ACC112 (cell line): ENCODE results near the gene UBXN7.
A peak's percentile ranks its signal among the peaks of the same experiment; 100 is the strongest.
"Not testable (repeated sequence)": the region's sequence is repeated elsewhere in the genome, so short reads cannot be mapped to it uniquely, and the experiment has no call there.

Experiments
- H2AFZ ChIP-seq: fragments of 200-600 bp; sonication (generic); one replicate; pipeline ENCODE4 v1.6.0; 2017; ENCODE audit warnings: antibody characterized with exemption, low read length; ENCODE audit not compliant: unreplicated experiment
- H3K27ac ChIP-seq: fragments of 200-600 bp; sonication (generic); 2 replicates; pipeline ENCODE4 v1.5.1; 2014; ENCODE audit warnings: low read depth, mild to moderate bottlenecking, antibody characterized with exemption, low read length, moderate library complexity
- H3K27me3 ChIP-seq: fragments of 200-600 bp; sonication (generic); 2 replicates; pipeline ENCODE4 v1.6.1; 2014; ENCODE audit warnings: mild to moderate bottlenecking, antibody characterized with exemption, low read length, moderate library complexity, mixed read lengths; ENCODE audit not compliant: insufficient read depth
- H3K36me3 ChIP-seq: fragments of 200-600 bp; sonication (generic); 2 replicates; pipeline ENCODE4 v1.6.1; 2016; ENCODE audit warnings: mild to moderate bottlenecking, antibody characterized with exemption, low read length, moderate library complexity, mixed read lengths; ENCODE audit not compliant: insufficient read depth
- H3K4me1 ChIP-seq: fragments of 200-600 bp; sonication (generic); one replicate; pipeline ENCODE4 v1.6.1; 2016; ENCODE audit warnings: low read length, mixed read lengths; ENCODE audit not compliant: insufficient read depth, unreplicated experiment, control insufficient read depth
- H3K4me3 ChIP-seq: fragments of 200-600 bp; sonication (generic); 2 replicates; pipeline ENCODE4 v1.5.1; 2014; ENCODE audit warnings: mild to moderate bottlenecking, low read depth, low read length
- H3K79me2 ChIP-seq: fragments of 200-600 bp; sonication (generic); one replicate; pipeline ENCODE4 v1.6.0; 2016; ENCODE audit warnings: low read length; ENCODE audit not compliant: control insufficient read depth, unreplicated experiment, insufficient read depth

Gene UBXN7

GRCh38 chr3:196358540-196358939 is 73.7 kb downstream of the UBXN7 start:
- not testable (repeated sequence) for H3K4me3 ChIP-seq, H3K27ac ChIP-seq, H2AFZ ChIP-seq, H3K79me2 ChIP-seq, H3K4me1 ChIP-seq, H3K27me3 ChIP-seq
- H3K36me3 ChIP-seq, result peaks cover 46% of the 10 kb centered on the region

- no peaks in the 10 kb centered on the region for H3K27me3 ChIP-seq
- peaks cover 48% of the 10 kb centered on the region for H3K36me3 ChIP-seq
- H3K79me2 ChIP-seq, result no peaks in the 10 kb centered on the region
Measured at GRCh38 chr3:196357905-196358304, 74.3 kb downstream of the UBXN7 start.

DNA sequence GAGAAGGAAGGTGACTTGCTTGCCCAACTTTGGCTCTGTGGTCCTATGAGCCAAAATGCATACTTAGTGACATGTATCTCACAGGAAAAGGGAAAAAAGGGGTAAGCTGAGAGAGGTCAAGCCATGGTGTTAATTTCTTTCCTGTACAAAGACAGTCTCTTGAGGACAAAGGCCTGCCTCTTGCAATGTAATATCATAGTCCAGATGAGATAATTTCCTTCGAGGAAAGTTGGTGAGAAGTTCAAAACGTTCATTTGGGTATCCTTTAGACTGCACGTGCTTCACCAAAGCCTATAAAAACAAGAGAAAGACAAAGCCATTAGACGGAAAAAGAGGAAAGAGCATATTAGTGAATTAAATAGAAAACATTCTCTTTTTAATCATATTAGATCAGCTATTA is 75.7 kb downstream of the UBXN7 start:
- no peak overlapping the region for H2AFZ ChIP-seq
- no peak overlapping the region for H3K4me3 ChIP-seq
- no peaks in the 10 kb centered on the region for H3K27me3 ChIP-seq
- no peaks in the 10 kb centered on the region for H3K79me2 ChIP-seq
- H3K27ac ChIP-seq, result no peak overlapping the region
- H3K4me1 ChIP-seq, result no peaks in the 10 kb centered on the region
- H3K36me3 ChIP-seq, result peaks cover 40% of the 10 kb centered on the region

More at GRCh38 chr3:196357905-196358304, 74.3 kb downstream of the UBXN7 start:
- Histone ChIP-seq H2AFZ (no peak overlapping the region), H3K27ac (no peak overlapping the region), H3K4me1 (no peaks in the 10 kb centered on the region), H3K4me3 (no peak overlapping the region)

DNA sequence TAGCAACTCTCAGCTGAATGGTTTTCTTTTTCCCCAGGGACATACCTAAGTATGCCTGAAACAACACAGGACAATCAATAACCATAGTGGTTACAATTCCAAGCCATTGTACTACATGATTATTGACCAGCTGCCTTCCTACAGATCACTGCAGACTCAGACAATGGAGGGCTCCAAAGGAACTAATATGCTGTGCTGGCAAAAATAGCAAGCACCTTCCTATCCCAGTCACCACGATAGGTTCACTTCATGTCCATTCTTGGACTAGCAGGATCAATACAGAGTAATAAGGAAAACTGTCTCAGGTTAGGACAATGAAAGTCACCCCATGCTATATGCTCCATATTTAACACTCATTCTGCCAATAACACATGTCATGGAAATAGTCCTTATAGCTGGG is 76.6 kb downstream of the UBXN7 start:
- Histone ChIP-seq H3K4me1 (no peaks in the 10 kb centered on the region), H3K27me3 (no peaks in the 10 kb centered on the region), H2AFZ (no peak overlapping the region), H3K79me2 (no peaks in the 10 kb centered on the region), H3K27ac (no peak overlapping the region), H3K4me3 (no peak overlapping the region), H3K36me3 (peaks cover 32% of the 10 kb centered on the region)

DNA sequence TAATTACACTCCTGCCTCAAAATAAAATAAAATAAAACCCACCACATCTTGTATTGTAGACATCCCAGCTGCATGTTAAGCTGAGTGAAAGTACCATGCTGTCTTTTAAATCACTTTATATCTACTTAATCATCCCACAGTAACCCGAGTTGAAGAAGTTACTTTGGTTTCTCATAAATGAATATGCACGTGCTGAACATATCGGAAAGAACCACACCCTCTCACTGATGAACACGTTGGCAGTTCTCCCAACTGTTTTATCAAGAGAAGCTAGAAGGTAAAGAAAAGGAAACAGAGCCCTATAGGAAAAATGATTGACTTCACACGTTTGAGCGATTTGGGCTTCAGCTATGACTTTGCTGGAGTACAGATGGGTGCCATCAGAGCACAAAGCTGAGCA is 78.1 kb downstream of the UBXN7 start:
- Histone ChIP-seq H3K36me3 (peaks cover 27% of the 10 kb centered on the region), H3K27ac (no peak overlapping the region), H3K79me2 (no peaks in the 10 kb centered on the region), H3K4me3 (no peak overlapping the region), H3K4me1 (peaks cover 7% of the 10 kb centered on the region), H2AFZ (no peak overlapping the region), H3K27me3 (no peaks in the 10 kb centered on the region)

GRCh38 chr3:196351541-196351940 is 80.7 kb downstream of the UBXN7 start:
- Histone ChIP-seq H3K27ac (no peak overlapping the region), H3K79me2 (no peaks in the 10 kb centered on the region), H3K27me3 (no peaks in the 10 kb centered on the region), H3K4me1 (peaks cover 7% of the 10 kb centered on the region), H3K36me3 (peaks cover 30% of the 10 kb centered on the region), H3K4me3 (no peak overlapping the region), H2AFZ (no peak overlapping the region)

GRCh38 chr3:196350067-196350466 is 82.2 kb downstream of the UBXN7 start:
- H3K4me1 ChIP-seq, result peaks cover 7% of the 10 kb centered on the region
- H3K79me2 ChIP-seq, result no peaks in the 10 kb centered on the region
- no peak overlapping the region for H3K4me3 ChIP-seq
- no peaks in the 10 kb centered on the region for H3K27me3 ChIP-seq
- peaks cover 17% of the 10 kb centered on the region for H3K36me3 ChIP-seq
- H2AFZ ChIP-seq, result no peak overlapping the region
- no peak overlapping the region for H3K27ac ChIP-seq

DNA sequence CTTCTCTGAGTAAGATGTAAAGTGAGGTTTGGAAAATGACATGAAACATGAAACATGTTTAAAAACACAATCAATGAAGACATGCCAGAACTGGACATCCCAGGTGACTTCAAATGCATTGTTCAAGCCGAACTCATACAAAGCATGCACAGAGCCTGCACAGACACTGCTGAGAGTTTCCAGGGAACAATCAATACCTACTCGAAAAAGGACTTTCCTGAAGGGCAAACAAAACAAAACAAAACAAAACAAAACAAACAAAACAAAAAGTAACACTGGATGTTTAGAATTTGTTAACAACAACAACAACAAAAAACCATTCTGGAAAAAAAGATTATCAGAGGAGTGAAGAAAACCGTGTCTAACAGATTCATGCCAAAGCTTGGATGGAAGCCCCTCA is 83.5 kb downstream of the UBXN7 start:
- H3K27ac ChIP-seq, result no peak overlapping the region
- no peaks in the 10 kb centered on the region for H3K79me2 ChIP-seq
- peaks cover 14% of the 10 kb centered on the region for H3K36me3 ChIP-seq
- H2AFZ ChIP-seq, result no peak overlapping the region
- no peak overlapping the region for H3K4me3 ChIP-seq
- no peaks in the 10 kb centered on the region for H3K27me3 ChIP-seq
- H3K4me1 ChIP-seq, result peaks cover 7% of the 10 kb centered on the region

GRCh38 chr3:196344663-196345062 is 87.6 kb downstream of the UBXN7 start:
- H3K4me3 ChIP-seq, result no peak overlapping the region
- H3K27ac ChIP-seq, result no peak overlapping the region

GRCh38 chr3:196343917-196344316 is 88.3 kb downstream of the UBXN7 start:
- H3K36me3 ChIP-seq, H3K4me3 ChIP-seq, H3K27ac ChIP-seq, H3K79me2 ChIP-seq, H3K27me3 ChIP-seq, H2AFZ ChIP-seq: not testable (repeated sequence)
- H3K4me1 ChIP-seq, result peaks cover 11% of the 10 kb centered on the region

More at GRCh38 chr3:196344663-196345062, 87.6 kb downstream of the UBXN7 start:
- H2AFZ ChIP-seq, result no peak overlapping the region
- H3K27me3 ChIP-seq, result no peaks in the 10 kb centered on the region
- H3K36me3 ChIP-seq, result peaks cover 11% of the 10 kb centered on the region
- no peaks in the 10 kb centered on the region for H3K79me2 ChIP-seq
- H3K4me1 ChIP-seq, result peaks cover 10% of the 10 kb centered on the region

GRCh38 chr3:196341137-196341536 is 91.1 kb downstream of the UBXN7 start:
- Histone ChIP-seq H3K27me3 (no peaks in the 10 kb centered on the region), H3K36me3 (no peaks in the 10 kb centered on the region), H3K4me1 (peaks cover 19% of the 10 kb centered on the region), H3K4me3 (no peak overlapping the region), H2AFZ (no peak overlapping the region), H3K79me2 (no peaks in the 10 kb centered on the region), H3K27ac (peak overlapping the region; percentile 44; the same call in 1 of the 2 replicates)
